ENCODE data around the gene CD2. TPM values are rescaled to one million over a fixed set of nuclear protein-coding genes. Genes with fewer than 3 reads are reported as not detected.

The CD2 gene
- total RNA-seq, 4 donors from 2014 or later, result 0.16 TPM; not detected in 3

- in situ Hi-C loops (cut with MboI; ENCODE audit: low sequenced_read_pairs in 4 of 4), result loop anchor here in 3 of 4 donors (5.0 to 10.0 kb wide), 2 partner anchors 317 to 320 kb away; no protein-coding TSS in a partner anchor
Observed at GRCh38 chr1:116735246-116735645, 19.0 kb upstream of the CD2 start.

GRCh38 chr1:116737020-116737854 lies 17.0 kb upstream of the CD2 start:
- DNase-seq (no peak), ATAC-seq (no peak)
- in situ Hi-C loops (cut with MboI; ENCODE audit: low sequenced_read_pairs in 4 of 4), result loop anchor here in 3 of 4 donors (5.0 to 10.0 kb wide), 2 partner anchors 315 to 318 kb away; no protein-coding TSS in a partner anchor
- no peak overlapping the region for H3K4me3 ChIP-seq
- intact Hi-C loops (cut with DNase I; ENCODE audit: low total_unique reads), result loop anchor here (1.0 to 10.0 kb wide), 2 partner anchors 318 to 398 kb away; no protein-coding TSS in a partner anchor
- no peaks in the 10 kb centered on the region for H3K36me3 ChIP-seq
- TF ChIP-seq POLR2A (IDR thresholded peaks at IDR 0.05) (no peak), CTCF (IDR thresholded peaks at IDR 0.05 in 4 of 5, conservative IDR thresholded peaks at IDR 0.05 in 1 of 5) (peak in 3 of 5 experiments; percentile 43 to 54 (median 46))
- no peaks in the 10 kb centered on the region for H3K4me1 ChIP-seq
- H3K27me3 ChIP-seq, result no peaks in the 10 kb centered on the region
- H3K9me3 ChIP-seq, result no peaks in the 10 kb centered on the region
- no peak overlapping the region for H3K27ac ChIP-seq

More at GRCh38 chr1:116735246-116735645, 19.0 kb upstream of the CD2 start:
- intact Hi-C loops (cut with DNase I; ENCODE audit: low total_unique reads), result loop anchor here (10.0 kb wide), 1 partner anchor 400 kb away; no protein-coding TSS in a partner anchor
- Histone ChIP-seq H3K27ac (no peak overlapping the region), H3K36me3 (no peaks in the 10 kb centered on the region), H3K27me3 (no peaks in the 10 kb centered on the region), H3K4me1 (no peaks in the 10 kb centered on the region), H3K4me3 (no peak overlapping the region), H3K9me3 (no peaks in the 10 kb centered on the region)
- TF ChIP-seq CTCF (IDR thresholded peaks at IDR 0.05 in 4 of 5, conservative IDR thresholded peaks at IDR 0.05 in 1 of 5) (no peak), POLR2A (IDR thresholded peaks at IDR 0.05) (no peak)
- DNase-seq (no peak), ATAC-seq (no peak)

- intact Hi-C loops (cut with DNase I; ENCODE audit: low total_unique reads) (loop anchor here (1.0 to 10.0 kb wide), 2 partner anchors 317 to 397 kb away; no protein-coding TSS in a partner anchor), in situ Hi-C loops (cut with MboI; ENCODE audit: low sequenced_read_pairs in 4 of 4) (loop anchor here in 3 of 4 donors (5.0 to 10.0 kb wide), 2 partner anchors 314 to 317 kb away; no protein-coding TSS in a partner anchor)
- Histone ChIP-seq H3K36me3 (no peaks in the 10 kb centered on the region), H3K4me3 (no peak overlapping the region), H3K27ac (no peak overlapping the region), H3K27me3 (no peaks in the 10 kb centered on the region), H3K9me3 (no peaks in the 10 kb centered on the region), H3K4me1 (no peaks in the 10 kb centered on the region)
- DNase-seq (no peak), ATAC-seq (no peak)
- no peak for TF ChIP-seq POLR2A (IDR thresholded peaks at IDR 0.05)
- no peak for TF ChIP-seq CTCF (IDR thresholded peaks at IDR 0.05 in 4 of 5, conservative IDR thresholded peaks at IDR 0.05 in 1 of 5)
Observed at GRCh38 chr1:116737855-116738321, 16.3 kb upstream of the CD2 start.

GRCh38 chr1:116738673-116739370 lies 15.4 kb upstream of the CD2 start:
- no peaks in the 10 kb centered on the region for H3K27me3 ChIP-seq
- H3K27ac ChIP-seq, result no peak overlapping the region
- H3K36me3 ChIP-seq, result no peaks in the 10 kb centered on the region
- TF ChIP-seq POLR2A (IDR thresholded peaks at IDR 0.05) (no peak), CTCF (IDR thresholded peaks at IDR 0.05 in 4 of 5, conservative IDR thresholded peaks at IDR 0.05 in 1 of 5) (no peak)
- DNase-seq (no peak), ATAC-seq (no peak)
- in situ Hi-C loops (cut with MboI; ENCODE audit: low sequenced_read_pairs in 4 of 4) (loop anchor here in 3 of 4 donors (5.0 to 10.0 kb wide), 2 partner anchors 313 to 316 kb away; no protein-coding TSS in a partner anchor), intact Hi-C loops (cut with DNase I; ENCODE audit: low total_unique reads) (loop anchor here (10.0 kb wide), 1 partner anchor 396 kb away; no protein-coding TSS in a partner anchor)
- H3K4me1 ChIP-seq, result no peaks in the 10 kb centered on the region
- H3K4me3 ChIP-seq, result no peak overlapping the region
- H3K9me3 ChIP-seq, result peaks cover 0 to 4% (median 4%) of the 10 kb centered on the region in 3 donors
